B cell (primary cell): ENCODE measurements around the gene SEPTIN5.

Experiments
- CTCF ChIP-seq: fragments of 200-600 bp; IDR thresholded peaks from one replicate; pipeline ENCODE4 v1.8.0; 2022; ENCODE audit warnings: antibody characterized with exemption, mild to moderate bottlenecking
- EZH2 ChIP-seq: IDR thresholded peaks from 2 replicates; pipeline ENCODE4 v1.6.1; 2012; ENCODE audit warnings: borderline replicate concordance, low read depth, mild to moderate bottlenecking, moderate library complexity, low read length; ENCODE audit not compliant: insufficient read depth, poor library complexity, severe bottlenecking

- TF ChIP-seq CTCF: no peak
- no peak for TF ChIP-seq EZH2
Measured at GRCh38 chr22:19693581-19693980, 20.7 kb upstream of the SEPTIN5 start.
